ENCODE measurements around the gene EIF5AL1.

EIF5AL1 gene

GRCh38 chr10:79561257-79561656 is 48.9 kb downstream of the EIF5AL1 start:
- no peak for DNase-seq

- DNase-seq = peak; percentile 65
Measured at GRCh38 chr10:79562135-79562756, 49.9 kb downstream of the EIF5AL1 start.

DNA sequence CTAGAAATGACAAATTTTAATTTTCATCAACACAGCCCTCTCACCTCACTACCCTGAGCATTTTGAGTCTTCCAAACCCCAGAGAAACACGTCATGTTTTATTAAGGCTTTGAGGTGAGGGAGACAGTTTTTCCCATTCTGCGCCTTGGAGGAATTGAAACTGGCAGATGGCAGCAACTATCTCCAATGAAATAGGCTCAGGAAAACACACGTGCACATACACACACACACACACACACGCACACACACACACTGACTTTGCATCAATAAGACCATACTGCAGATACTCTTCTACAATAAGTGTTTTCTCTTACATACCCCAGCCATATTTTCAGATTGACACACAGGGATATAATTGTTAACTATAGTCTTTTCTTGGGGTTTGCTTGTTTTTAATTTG is 51.1 kb downstream of the EIF5AL1 start:
- no peak for DNase-seq
